H9 (cell line): Measurements from ENCODE around the gene IL12RB1. TPM values are rescaled to one million over a fixed set of nuclear protein-coding genes. Genes with fewer than 3 reads are reported as not detected.

Experiments
- DNase-seq: peaks from one replicate; pipeline ENCODE4 v3.0.0-alpha.2; 2017
- H2AFZ ChIP-seq: one replicate; pipeline ENCODE4 v1.6.1; 2013; ENCODE audit warnings: mild to moderate bottlenecking, low read length, control low read depth, moderate library complexity
- H2AK5ac ChIP-seq: 2 replicates; pipeline ENCODE4 v1.6.1; 2013; ENCODE audit warnings: low read length, control low read depth, mixed read lengths; ENCODE audit not compliant: insufficient read length
- H2BK120ac ChIP-seq: one replicate; pipeline ENCODE4 v1.6.1; 2013; ENCODE audit warnings: low read depth, mild to moderate bottlenecking, low read length, control low read depth, inconsistent platforms; ENCODE audit not compliant: poor library complexity, severe bottlenecking
- H2BK12ac ChIP-seq: 2 replicates; pipeline ENCODE4 v1.6.1; 2013; ENCODE audit warnings: low read length, control low read depth, mixed read lengths, low read depth; ENCODE audit not compliant: insufficient read length
- H2BK15ac ChIP-seq: 2 replicates; pipeline ENCODE4 v1.6.1; 2013; ENCODE audit warnings: low read depth, low read length, control low read depth
- H2BK20ac ChIP-seq: one replicate; pipeline ENCODE4 v1.6.1; 2013; ENCODE audit warnings: low read depth, mild to moderate bottlenecking, low read length, control low read depth, inconsistent platforms; ENCODE audit not compliant: poor library complexity, severe bottlenecking
- H2BK5ac ChIP-seq: 2 replicates; pipeline ENCODE4 v1.6.1; 2013; ENCODE audit warnings: low read length, control low read depth, mixed read lengths; ENCODE audit not compliant: insufficient read length
- H3K14ac ChIP-seq: 2 replicates; pipeline ENCODE4 v1.6.1; 2013; ENCODE audit warnings: low read length, control low read depth; ENCODE audit not compliant: insufficient read depth
- H3K18ac ChIP-seq: 2 replicates; pipeline ENCODE4 v1.6.1; 2013; ENCODE audit warnings: low read depth, mild to moderate bottlenecking, mixed read lengths, low read length, control low read depth; ENCODE audit not compliant: insufficient read length
- H3K23ac ChIP-seq: 2 replicates; pipeline ENCODE4 v1.6.1; 2013; ENCODE audit warnings: low read length, control low read depth, mixed read lengths, low read depth; ENCODE audit not compliant: insufficient read length
- H3K23me2 ChIP-seq: 2 replicates; pipeline ENCODE4 v1.6.1; 2013; ENCODE audit warnings: low read depth, mild to moderate bottlenecking, mixed read lengths, low read length, control low read depth; ENCODE audit not compliant: insufficient read length, poor library complexity, severe bottlenecking
- H3K27ac ChIP-seq: 2 replicates; pipeline ENCODE4 v1.5.1; 2013; ENCODE audit warnings: low read length, control low read depth, mixed read lengths, low read depth; ENCODE audit not compliant: insufficient read length
- H3K27me3 ChIP-seq: 2 replicates; pipeline ENCODE4 v1.6.1; 2013; ENCODE audit warnings: low read length, control low read depth, inconsistent platforms; ENCODE audit not compliant: insufficient read depth
- H3K4ac ChIP-seq: 2 replicates; pipeline ENCODE4 v1.6.1; 2013; ENCODE audit warnings: low read depth, mild to moderate bottlenecking, control low read depth, inconsistent platforms, low read length, moderate library complexity
- H3K4me1 ChIP-seq: 2 replicates; pipeline ENCODE4 v1.6.1; 2013; ENCODE audit warnings: low read length, control low read depth, inconsistent platforms; ENCODE audit not compliant: insufficient read depth
- H3K4me2 ChIP-seq: 2 replicates; pipeline ENCODE4 v1.6.1; 2013; ENCODE audit warnings: low read length, control low read depth, mixed read lengths; ENCODE audit not compliant: insufficient read length, insufficient read depth
- H3K56ac ChIP-seq: 2 replicates; pipeline ENCODE4 v1.6.1; 2013; ENCODE audit warnings: low read depth, mild to moderate bottlenecking, mixed read lengths, low read length, control low read depth; ENCODE audit not compliant: insufficient read length
- H3K79me1 ChIP-seq: 2 replicates; pipeline ENCODE4 v1.6.1; 2013; ENCODE audit warnings: low read depth, mild to moderate bottlenecking, moderate library complexity, low read length, control low read depth, inconsistent platforms; ENCODE audit not compliant: insufficient read depth, poor library complexity, severe bottlenecking
- H3K79me2 ChIP-seq: 2 replicates; pipeline ENCODE4 v1.6.1; 2013; ENCODE audit warnings: low read length, control low read depth, inconsistent platforms; ENCODE audit not compliant: insufficient read depth
- H3K9ac ChIP-seq: 2 replicates; pipeline ENCODE4 v1.6.1; 2013; ENCODE audit warnings: low read length, control low read depth, mixed read lengths; ENCODE audit not compliant: insufficient read length; ENCODE audit errors: extremely low read depth
- H3K9me3 ChIP-seq: one replicate; pipeline ENCODE4 v1.6.1; 2013; ENCODE audit warnings: low read depth, low read length, inconsistent platforms; ENCODE audit not compliant: control insufficient read depth
- H3T11ph ChIP-seq: one replicate; pipeline ENCODE4 v1.6.1; 2013; ENCODE audit warnings: mild to moderate bottlenecking, low read length, control low read depth, inconsistent platforms
- H4K20me1 ChIP-seq: one replicate; pipeline ENCODE4 v1.6.1; 2013; ENCODE audit not compliant: control insufficient read depth, insufficient read length, insufficient read depth
- H4K5ac ChIP-seq: 2 replicates; pipeline ENCODE4 v1.6.1; 2013; ENCODE audit warnings: low read depth, mild to moderate bottlenecking, mixed read lengths, low read length, control low read depth; ENCODE audit not compliant: insufficient read length
- H4K8ac ChIP-seq: replicated peaks from 2 replicates; pipeline ENCODE4 v1.6.1; 2013; ENCODE audit warnings: low read length, control low read depth, mixed read lengths, low read depth; ENCODE audit not compliant: insufficient read length
- H4K91ac ChIP-seq: 2 replicates; pipeline ENCODE4 v1.6.1; 2013; ENCODE audit warnings: low read depth, mild to moderate bottlenecking, moderate library complexity, mixed read lengths, low read length, control low read depth; ENCODE audit not compliant: insufficient read length
- H3K27ac Mint-ChIP-seq, 3 experiments: 2 replicates in 2 of 3; 3 replicates in 1 of 3; pipeline ENCODE4 v1.8.0; 2020 to 2021; ENCODE audit warnings: mixed read lengths in 3 of 3, mild to moderate bottlenecking in 1 of 3, moderate library complexity in 1 of 3
- H3K27me3 Mint-ChIP-seq: 2 replicates; pipeline ENCODE4 v1.8.0; 2021; ENCODE audit warnings: low read depth, mild to moderate bottlenecking, moderate library complexity, mixed read lengths
- H3K36me3 Mint-ChIP-seq, 3 experiments: 2 replicates in 2 of 3; 3 replicates in 1 of 3; pipeline ENCODE4 v1.8.0; 2020 to 2021; ENCODE audit warnings: low read depth in 3 of 3, mixed read lengths in 3 of 3; ENCODE audit not compliant: insufficient read depth in 1 of 3
- H3K4me1 Mint-ChIP-seq, 2 experiments: 2 replicates each; pipeline ENCODE4 v1.8.0; 2020; ENCODE audit warnings: mixed read lengths in 2 of 2
- H3K4me3 Mint-ChIP-seq, 2 experiments: 2 replicates in 1 of 2; 3 replicates in 1 of 2; pipeline ENCODE4 v1.8.0; 2020 to 2021; ENCODE audit warnings: mild to moderate bottlenecking in 2 of 2, mixed read lengths in 2 of 2, moderate library complexity in 1 of 2
- H3K9me3 Mint-ChIP-seq, 2 experiments: 2 replicates in 1 of 2; 3 replicates in 1 of 2; pipeline ENCODE4 v1.8.0; 2020; ENCODE audit warnings: mild to moderate bottlenecking in 2 of 2, mixed read lengths in 2 of 2, moderate library complexity in 1 of 2
- WGBS: extraction: QIAGEN DNeasy Blood & Tissue Kit; methylation state at CpG from one replicate; pipeline ENCODE4 v1.1.7; 2013; ENCODE audit warnings: missing lambda C conversion rate, low lambda C conversion rate, mixed read lengths; ENCODE audit not compliant: insufficient read length; ENCODE audit errors: extremely low coverage; 5-methylcytosine and 5-hydroxymethylcytosine counted together
- total RNA-seq: library from RNA; stranded (reverse); gene quantifications from 2 replicates; pipeline ENCODE4 v1.2.1, GENCODE V29; 2021
- TF ChIP-seq, protein P1 (sequence below): fragments of 200-600 bp; sonication (generic); conservative IDR thresholded peaks from 3 replicates; pipeline ENCODE4 v1.8.0; 2021; ENCODE audit warnings: antibody characterized with exemption, mild to moderate bottlenecking

The IL12RB1 gene
- total RNA-seq, 1 experiment from 2014 or later = not detected

- Mint-ChIP-seq H3K9me3 (no peaks in the 10 kb centered on the region; a peak in 1 of 5 replicates), H3K4me3 (no peak overlapping the region), H3K36me3 (peaks cover 0 to 2% (median 0%) of the 10 kb centered on the region in 3 experiments; a peak in 2 of 7 replicates), H3K27me3 (peaks cover 4% of the 10 kb centered on the region), H3K4me1 (peaks cover 6 to 12% of the 10 kb centered on the region in 2 experiments), H3K27ac (no peak overlapping the region)
- H3K56ac ChIP-seq = no peak overlapping the region
- no peaks in the 10 kb centered on the region; the same call in 1 of the 2 replicates for H3K4me1 ChIP-seq
- H3K4me2 ChIP-seq = no peak overlapping the region
- H3K18ac ChIP-seq = peak overlapping the region; percentile 30
- TF ChIP-seq, protein P1, sequence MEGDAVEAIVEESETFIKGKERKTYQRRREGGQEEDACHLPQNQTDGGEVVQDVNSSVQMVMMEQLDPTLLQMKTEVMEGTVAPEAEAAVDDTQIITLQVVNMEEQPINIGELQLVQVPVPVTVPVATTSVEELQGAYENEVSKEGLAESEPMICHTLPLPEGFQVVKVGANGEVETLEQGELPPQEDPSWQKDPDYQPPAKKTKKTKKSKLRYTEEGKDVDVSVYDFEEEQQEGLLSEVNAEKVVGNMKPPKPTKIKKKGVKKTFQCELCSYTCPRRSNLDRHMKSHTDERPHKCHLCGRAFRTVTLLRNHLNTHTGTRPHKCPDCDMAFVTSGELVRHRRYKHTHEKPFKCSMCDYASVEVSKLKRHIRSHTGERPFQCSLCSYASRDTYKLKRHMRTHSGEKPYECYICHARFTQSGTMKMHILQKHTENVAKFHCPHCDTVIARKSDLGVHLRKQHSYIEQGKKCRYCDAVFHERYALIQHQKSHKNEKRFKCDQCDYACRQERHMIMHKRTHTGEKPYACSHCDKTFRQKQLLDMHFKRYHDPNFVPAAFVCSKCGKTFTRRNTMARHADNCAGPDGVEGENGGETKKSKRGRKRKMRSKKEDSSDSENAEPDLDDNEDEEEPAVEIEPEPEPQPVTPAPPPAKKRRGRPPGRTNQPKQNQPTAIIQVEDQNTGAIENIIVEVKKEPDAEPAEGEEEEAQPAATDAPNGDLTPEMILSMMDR = no peak
- no peak overlapping the region for H3K27ac ChIP-seq
- DNase-seq = no peak
- no peaks in the 10 kb centered on the region for H3K79me2 ChIP-seq
- H2AFZ ChIP-seq = no peak overlapping the region
- no peak overlapping the region for H4K91ac ChIP-seq
- H3K14ac ChIP-seq = no peak overlapping the region
- H4K8ac ChIP-seq = no peak overlapping the region
- H3K4ac ChIP-seq = no peak overlapping the region
- no peaks in the 10 kb centered on the region for H3K27me3 ChIP-seq
- H3T11ph ChIP-seq = no peak overlapping the region
- H2BK20ac ChIP-seq = no peak overlapping the region
- H3K23me2 ChIP-seq = no peaks in the 10 kb centered on the region
- H3K9me3 ChIP-seq = no peaks in the 10 kb centered on the region
- no peak overlapping the region for H2AK5ac ChIP-seq
- H3K79me1 ChIP-seq = no peaks in the 10 kb centered on the region
- no CpG with 5 or more reads among the region's 4 CpGs for WGBS
- H4K20me1 ChIP-seq = no peaks in the 10 kb centered on the region
- H2BK5ac ChIP-seq = no peak overlapping the region
- H2BK12ac ChIP-seq = no peak overlapping the region
- H2BK120ac ChIP-seq = no peak overlapping the region
- no peak overlapping the region for H2BK15ac ChIP-seq
- H3K9ac ChIP-seq = no peak overlapping the region
- H4K5ac ChIP-seq = no peak overlapping the region
- H3K23ac ChIP-seq = no peak overlapping the region
Measured at GRCh38 chr19:18027151-18027550, 59.6 kb downstream of the IL12RB1 start.
